Transverse colon (tissue), 4 donors: Measurements from ENCODE around the gene FER. TPM values are rescaled to one million over a fixed set of nuclear protein-coding genes. Genes with fewer than 3 reads are reported as not detected.

Experiments
- DNase-seq: peaks from one replicate; pipeline ENCODE4 v3.0.0-alpha.2; 2019
- H3K27ac ChIP-seq, 4 donors: fragments of 200-600 bp; sonication (generic); 2 replicates each; pipeline ENCODE4 v1.5.1; 2016 to 2018; ENCODE audit warnings: inconsistent platforms in 4 of 4
- H3K27me3 ChIP-seq: fragments of 200-600 bp; sonication (generic); 2 replicates; pipeline ENCODE4 v1.5.1; 2017; ENCODE audit warnings: inconsistent platforms
- H3K36me3 ChIP-seq, 4 donors: fragments of 200-600 bp; sonication (generic); 2 replicates each; pipeline ENCODE4 v1.5.1; 2017 to 2019; ENCODE audit warnings: inconsistent platforms in 4 of 4
- H3K4me1 ChIP-seq, 4 donors: fragments of 200-600 bp; sonication (generic); 2 replicates each; pipeline ENCODE4 v1.5.1; 2017 to 2020; ENCODE audit warnings: inconsistent platforms in 4 of 4
- H3K4me3 ChIP-seq, 4 donors: fragments of 200-600 bp; sonication (generic); 1 replicate in 1 of 4; 2 replicates in 3 of 4; pipeline versions ENCODE4 v1.5.1 to v1.6.1; 2017 to 2019; ENCODE audit warnings: inconsistent platforms in 4 of 4
- H3K9me3 ChIP-seq, 2 donors: fragments of 200-600 bp; sonication (generic); 2 replicates each; pipeline ENCODE4 v1.5.1; 2017 to 2019; ENCODE audit warnings: inconsistent platforms in 2 of 2
- EP300 ChIP-seq: sonication (generic); formaldehyde crosslinking; IDR thresholded peaks from one replicate; pipeline ENCODE4 v1.6.1; 2017; ENCODE audit warnings: antibody characterized with exemption, low read depth
- POLR2A ChIP-seq: fragments of 450-650 bp; IDR thresholded peaks from one replicate; pipeline ENCODE4 v1.6.1; 2016; ENCODE audit warnings: antibody characterized with exemption, mild to moderate bottlenecking, moderate library complexity
- POLR2AphosphoS5 ChIP-seq, 3 donors: sonication (generic); formaldehyde crosslinking; IDR thresholded peaks; one replicate each; pipeline ENCODE4 v1.6.1; 2016; ENCODE audit warnings: antibody characterized with exemption in 3 of 3
- WGBS, 2 donors: methylation state at CpG; one replicate each; pipeline ENCODE4 v1.1.5; 2018; ENCODE audit warnings: low coverage in 1 of 2; 5-methylcytosine and 5-hydroxymethylcytosine counted together
- in situ Hi-C, 4 donors: fragments of 200-750 bp; cut with MboI; loops; one replicate each; pipeline versions ENCODE4 v1.15.0 to v1.15.1; 2017; ENCODE audit warnings: low sequenced_read_pairs in 3 of 4, low pct_ligation_motif_present in 1 of 4, low pct_unique_long_range_greater_than_20kb in 1 of 4
- intact Hi-C: fragments of 100-400 bp; cut with DNase I; formaldehyde crosslinking; loops from one replicate; pipeline ENCODE4 v1.15.1; 2023; ENCODE audit warnings: low total_unique reads
- total RNA-seq, 4 donors: library from RNA; depleted of rRNA; stranded (reverse); fragments of >200 nt; gene quantifications; one replicate each; pipeline ENCODE4 v1.1.0, GENCODE V29; 2016
- TF ChIP-seq, protein P1 (sequence below), 5 experiments: fragments of 200-600 bp in 3 of 5; fragments of 450-650 bp in 2 of 5; sonication (generic) in 3 of 5; IDR thresholded peaks; 1 replicate in 2 of 5; 2 replicates in 3 of 5; pipeline ENCODE4 v1.5.1; 2016 to 2017; ENCODE audit warnings: antibody characterized with exemption in 5 of 5, inconsistent platforms in 3 of 5, mild to moderate bottlenecking in 2 of 5, moderate library complexity in 1 of 5

FER gene
- total RNA-seq, 4 donors from 2014 or later = 7.5 to 25.5 (median 13.1) TPM

DNA sequence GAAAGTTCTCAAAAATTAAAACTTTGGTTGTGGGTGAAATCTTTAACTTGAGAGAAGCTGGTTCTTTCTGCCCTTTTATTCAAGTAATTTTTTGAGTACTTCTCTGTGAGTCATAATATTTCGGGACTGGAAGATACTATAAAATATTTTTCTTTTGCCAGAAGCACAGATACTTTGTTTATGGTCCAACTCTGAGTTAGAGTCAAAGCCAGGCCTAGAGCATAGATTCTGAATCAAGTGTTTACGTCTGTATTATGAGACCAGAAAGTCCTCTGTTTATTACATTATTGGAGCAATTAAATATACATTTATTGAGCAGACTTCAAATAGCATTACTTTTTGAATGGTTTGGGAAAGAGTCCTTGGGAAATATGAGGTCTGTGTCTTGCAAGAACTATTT, 187.9 kb downstream of the FER start:
- Histone ChIP-seq H3K27me3 (no peaks in the 10 kb centered on the region), H3K9me3 (no peaks in the 10 kb centered on the region), H3K27ac (no peak overlapping the region), H3K36me3 (no peaks in the 10 kb centered on the region), H3K4me1 (peaks cover 0 to 8% (median 2%) of the 10 kb centered on the region in 4 donors), H3K4me3 (no peak overlapping the region)
- intact Hi-C loops (no loop called here), in situ Hi-C loops (no loop called here)
- TF ChIP-seq, protein P1, sequence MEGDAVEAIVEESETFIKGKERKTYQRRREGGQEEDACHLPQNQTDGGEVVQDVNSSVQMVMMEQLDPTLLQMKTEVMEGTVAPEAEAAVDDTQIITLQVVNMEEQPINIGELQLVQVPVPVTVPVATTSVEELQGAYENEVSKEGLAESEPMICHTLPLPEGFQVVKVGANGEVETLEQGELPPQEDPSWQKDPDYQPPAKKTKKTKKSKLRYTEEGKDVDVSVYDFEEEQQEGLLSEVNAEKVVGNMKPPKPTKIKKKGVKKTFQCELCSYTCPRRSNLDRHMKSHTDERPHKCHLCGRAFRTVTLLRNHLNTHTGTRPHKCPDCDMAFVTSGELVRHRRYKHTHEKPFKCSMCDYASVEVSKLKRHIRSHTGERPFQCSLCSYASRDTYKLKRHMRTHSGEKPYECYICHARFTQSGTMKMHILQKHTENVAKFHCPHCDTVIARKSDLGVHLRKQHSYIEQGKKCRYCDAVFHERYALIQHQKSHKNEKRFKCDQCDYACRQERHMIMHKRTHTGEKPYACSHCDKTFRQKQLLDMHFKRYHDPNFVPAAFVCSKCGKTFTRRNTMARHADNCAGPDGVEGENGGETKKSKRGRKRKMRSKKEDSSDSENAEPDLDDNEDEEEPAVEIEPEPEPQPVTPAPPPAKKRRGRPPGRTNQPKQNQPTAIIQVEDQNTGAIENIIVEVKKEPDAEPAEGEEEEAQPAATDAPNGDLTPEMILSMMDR (IDR thresholded peaks at IDR 0.05) = no peak
- TF ChIP-seq POLR2AphosphoS5 (IDR thresholded peaks at IDR 0.05) (no peak), POLR2A (no peak), EP300 (no peak)
- DNase-seq = no peak
- 38 to 58% methylated on average over 2 of the region's 2 CpGs for WGBS, 2 donors

DNA sequence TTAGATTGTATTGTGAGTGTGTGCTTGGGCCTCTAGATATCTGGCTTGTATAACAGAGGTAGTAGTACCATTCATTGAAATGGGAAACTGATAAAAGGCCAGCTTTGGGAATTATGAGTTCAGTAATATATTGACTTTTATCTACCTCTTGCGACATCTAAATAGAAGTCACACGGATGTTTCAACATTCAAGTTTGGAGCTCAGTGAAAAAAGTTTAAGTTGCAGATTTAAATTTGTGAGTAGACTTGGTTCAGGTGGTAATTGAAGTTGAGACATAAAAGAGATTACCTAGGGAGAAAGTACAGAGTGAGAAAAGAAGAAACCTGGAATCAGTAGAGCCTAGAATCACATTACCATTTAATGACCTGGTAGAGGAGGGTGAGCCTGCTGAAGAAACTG, 189.5 kb downstream of the FER start:
- no peaks in the 10 kb centered on the region for H3K27me3 ChIP-seq
- no peak for DNase-seq
- in situ Hi-C loops (no loop called here), intact Hi-C loops (no loop called here)
- peaks cover 0 to 8% (median 2%) of the 10 kb centered on the region in 4 donors for H3K4me1 ChIP-seq
- TF ChIP-seq, protein P1 (IDR thresholded peaks at IDR 0.05) = no peak
- TF ChIP-seq EP300 (no peak), POLR2AphosphoS5 (IDR thresholded peaks at IDR 0.05) (no peak), POLR2A (no peak)
- 89 to 96% methylated on average over 2 of the region's 2 CpGs for WGBS, 2 donors
- no peaks in the 10 kb centered on the region for H3K36me3 ChIP-seq
- H3K4me3 ChIP-seq = no peak overlapping the region
- no peak overlapping the region for H3K27ac ChIP-seq
- H3K9me3 ChIP-seq = no peaks in the 10 kb centered on the region

DNA sequence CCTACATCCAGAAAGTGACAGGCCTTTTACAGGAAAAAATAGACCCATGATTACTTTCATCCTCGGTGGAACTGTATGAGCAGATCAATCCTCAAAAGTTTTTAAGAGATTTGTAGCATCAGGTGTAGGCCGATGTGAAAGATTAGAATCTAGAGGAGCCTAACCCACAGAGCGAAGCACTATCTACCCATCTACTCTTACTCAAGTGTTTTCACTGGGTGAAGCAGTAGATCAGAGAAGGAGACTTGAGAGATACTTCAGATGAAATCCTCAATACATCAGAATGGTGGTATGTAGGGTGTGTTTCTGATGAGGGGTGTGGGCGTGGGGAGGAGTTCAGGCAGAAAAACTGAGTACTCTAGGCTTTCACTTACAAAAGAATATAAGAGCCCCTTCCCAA, 192.8 kb downstream of the FER start:
- TF ChIP-seq EP300 (no peak), POLR2A (no peak), POLR2AphosphoS5 (IDR thresholded peaks at IDR 0.05) (no peak)
- TF ChIP-seq, protein P1 (IDR thresholded peaks at IDR 0.05) = no peak
- H3K27me3 ChIP-seq = no peaks in the 10 kb centered on the region
- no peak overlapping the region for H3K27ac ChIP-seq
- DNase-seq = no peak
- H3K4me3 ChIP-seq = no peak overlapping the region
- H3K36me3 ChIP-seq = no peaks in the 10 kb centered on the region
- H3K4me1 ChIP-seq = no peaks in the 10 kb centered on the region
- intact Hi-C loops = no loop called here
- no peaks in the 10 kb centered on the region for H3K9me3 ChIP-seq
- 89 to 94% methylated on average over 2 to 4 of the region's 4 CpGs for WGBS, 2 donors
- in situ Hi-C loops = no loop called here

DNA sequence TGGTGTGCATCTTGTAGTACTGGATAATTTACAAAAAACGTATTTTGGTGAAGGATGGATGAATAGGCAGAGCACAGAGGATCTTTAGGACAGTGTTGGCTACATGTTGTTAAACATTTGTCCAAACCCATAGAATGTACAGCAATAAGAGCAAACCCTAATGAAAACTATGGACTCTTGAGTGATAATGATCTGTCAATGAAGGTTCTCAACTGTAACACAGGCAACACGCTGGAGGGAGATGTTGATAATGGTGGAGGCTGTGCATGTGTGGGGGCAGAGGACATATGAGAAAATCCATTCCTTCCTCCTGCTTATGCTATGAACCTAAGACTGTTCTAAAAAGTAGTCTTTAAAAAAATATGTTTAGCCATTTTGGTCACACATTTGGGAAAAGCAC, 194.0 kb downstream of the FER start:
- Histone ChIP-seq H3K9me3 (no peaks in the 10 kb centered on the region), H3K36me3 (no peaks in the 10 kb centered on the region), H3K27ac (no peak overlapping the region), H3K4me3 (no peak overlapping the region), H3K27me3 (no peaks in the 10 kb centered on the region), H3K4me1 (no peaks in the 10 kb centered on the region)
- no peak for DNase-seq
- intact Hi-C loops (no loop called here), in situ Hi-C loops (no loop called here)
- TF ChIP-seq, protein P1 (IDR thresholded peaks at IDR 0.05) = no peak
- TF ChIP-seq EP300 (no peak), POLR2A (no peak), POLR2AphosphoS5 (IDR thresholded peaks at IDR 0.05) (no peak)
- WGBS, 2 donors = 84 to 85% methylated on average over 2 of the region's 2 CpGs
